Activated CD8-positive, alpha-beta memory T cell treated with anti-CD3 and anti-CD28 coated beads, Interleukin-2, amount 10 ng/mL, durations not matched to agents 7 days and 5 days (primary cell): ENCODE data around the gene PITPNB. TPM values are rescaled to one million over a fixed set of nuclear protein-coding genes. Genes with fewer than 3 reads are reported as not detected.

Experiments
- ATAC-seq: fragments of 150-1000 bp; cut with Tn5 transposase; one replicate; pipeline ENCODE4 v1.10.0; 2021; ENCODE audit warnings: moderate library complexity
- CTCF ChIA-PET: fragments of 350-600 bp; sonication (Branson Sonifier 250); formaldehyde crosslinking; loops from one replicate; lab custom pipeline; 2021; ENCODE audit warnings: antibody characterized with exemption; lab: Charles Lee
- DNase-seq: peaks from one replicate; pipeline ENCODE4 v3.0.0-alpha.2; 2020
- H3K27ac Mint-ChIP-seq: one replicate; pipeline ENCODE4 v1.8.0; 2021; ENCODE audit warnings: mild to moderate bottlenecking, mixed read lengths
- H3K27me3 Mint-ChIP-seq: one replicate; pipeline ENCODE4 v1.8.0; 2021; ENCODE audit warnings: mixed read lengths
- H3K36me3 Mint-ChIP-seq: one replicate; pipeline ENCODE4 v1.8.0; 2021; ENCODE audit warnings: mild to moderate bottlenecking, mixed read lengths
- H3K4me1 Mint-ChIP-seq: one replicate; pipeline ENCODE4 v1.8.0; 2021; ENCODE audit warnings: mixed read lengths
- H3K4me3 Mint-ChIP-seq: one replicate; pipeline ENCODE4 v1.8.0; 2021; ENCODE audit warnings: mild to moderate bottlenecking, moderate library complexity, mixed read lengths
- H3K9me3 Mint-ChIP-seq: one replicate; pipeline ENCODE4 v1.8.0; 2022; ENCODE audit warnings: low read depth, mixed read lengths
- total RNA-seq, 2 experiments: library from RNA; stranded (reverse); gene quantifications; one replicate each; pipeline ENCODE4 v1.2.3, GENCODE V29; 2021

Gene PITPNB
- total RNA-seq, 2 experiments from 2014 or later: 83.4 to 107 TPM

DNA sequence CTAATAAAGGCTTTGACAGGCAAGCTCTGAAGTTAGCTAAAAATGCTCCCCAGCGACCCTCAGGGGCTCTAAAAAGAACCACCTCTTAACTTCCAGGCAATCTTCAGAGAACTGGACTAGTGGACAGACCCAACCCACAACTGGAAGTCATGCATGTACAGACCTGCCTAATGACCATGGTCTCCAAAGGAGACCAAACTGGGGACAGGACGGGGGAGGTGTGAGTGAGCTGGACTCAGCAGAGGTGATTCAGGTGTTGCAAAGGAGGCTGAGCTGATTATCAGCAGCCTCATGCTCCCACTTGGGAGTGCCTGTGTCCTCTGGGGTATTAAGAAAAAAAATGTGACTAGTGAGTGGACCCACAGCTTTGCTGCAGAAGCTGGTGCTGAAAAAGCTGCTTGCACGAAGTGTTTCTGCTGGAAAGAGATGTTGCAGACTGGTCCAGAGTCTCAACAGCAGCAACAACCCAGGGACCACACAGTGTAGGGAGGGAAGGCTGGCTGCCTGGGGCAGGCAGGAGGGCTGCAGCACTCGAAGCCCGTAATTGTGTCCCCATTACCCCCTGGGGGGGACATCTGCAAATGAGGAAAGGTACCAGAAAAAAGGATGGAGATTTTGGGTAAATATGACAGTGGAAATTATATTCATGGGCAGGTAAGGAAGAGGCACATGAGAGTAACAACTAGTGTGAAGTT lies 35.3 kb downstream of the PITPNB start:
- CTCF ChIA-PET: interaction anchor here (0.7 to 1.6 kb wide), 5 partner anchors 12 to 136 kb away, joined by 3 to 8 read pairs (median 3); partner anchors contain the start of gene PITPNB
- peaks cover 22% of the 10 kb centered on the region for H3K36me3 Mint-ChIP-seq
- H3K27ac Mint-ChIP-seq: no peak overlapping the region

DNA sequence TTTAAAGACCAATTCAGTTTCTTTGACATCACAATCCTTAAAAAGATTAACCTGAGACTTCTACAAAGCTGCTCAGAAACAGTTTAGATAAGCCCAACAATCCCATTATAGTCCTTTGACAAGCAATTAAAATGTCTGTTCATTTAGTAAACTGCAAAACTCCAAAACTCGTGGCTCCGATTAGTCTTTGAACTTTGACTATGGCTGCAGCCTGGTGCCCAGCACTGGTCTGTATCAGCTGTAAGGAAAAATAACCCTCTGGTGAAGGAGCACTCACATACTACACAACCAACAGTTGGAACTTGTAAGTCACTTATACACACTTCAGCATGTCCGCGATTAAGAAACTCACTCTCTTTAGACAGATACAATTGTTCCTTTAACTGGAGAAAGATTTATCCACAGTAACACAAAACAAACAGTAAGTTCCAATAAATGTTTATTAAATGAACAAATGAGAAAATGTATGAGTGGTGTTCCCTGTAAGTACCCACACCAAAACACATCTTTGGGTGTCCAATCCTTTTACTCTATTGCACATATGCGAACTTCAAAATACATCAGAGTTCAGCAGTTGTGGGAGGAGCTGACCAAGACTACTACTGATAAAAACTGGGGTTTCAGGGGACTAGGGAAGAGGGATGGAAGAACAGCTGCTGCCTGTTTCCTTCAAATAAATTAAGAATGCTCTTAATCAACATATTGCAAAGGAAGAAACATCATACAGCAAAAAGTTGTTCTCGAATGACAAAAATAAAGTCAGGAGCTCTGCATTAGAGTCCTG lies 36.4 kb downstream of the PITPNB start:
- H3K27me3 Mint-ChIP-seq: no peaks in the 10 kb centered on the region
- H3K4me1 Mint-ChIP-seq: peaks cover 11% of the 10 kb centered on the region
- DNase-seq (no peak), ATAC-seq (no peak)
- CTCF ChIA-PET: interaction anchor here (0.8 to 1.6 kb wide), 4 partner anchors 16 to 137 kb away, joined by 3 to 8 read pairs (median 4); no protein-coding TSS in a partner anchor
- H3K36me3 Mint-ChIP-seq: peaks cover 19% of the 10 kb centered on the region
- H3K4me3 Mint-ChIP-seq: no peak overlapping the region
- no peaks in the 10 kb centered on the region for H3K9me3 Mint-ChIP-seq
- H3K27ac Mint-ChIP-seq: peak overlapping the region; percentile 46

More for the DNA sequence above, 35.3 kb downstream of the PITPNB start:
- ATAC-seq (no peak), DNase-seq (no peak)
- H3K27me3 Mint-ChIP-seq: no peaks in the 10 kb centered on the region
- H3K4me1 Mint-ChIP-seq: peaks cover 7% of the 10 kb centered on the region
- no peak overlapping the region for H3K4me3 Mint-ChIP-seq
- H3K9me3 Mint-ChIP-seq: no peaks in the 10 kb centered on the region

DNA sequence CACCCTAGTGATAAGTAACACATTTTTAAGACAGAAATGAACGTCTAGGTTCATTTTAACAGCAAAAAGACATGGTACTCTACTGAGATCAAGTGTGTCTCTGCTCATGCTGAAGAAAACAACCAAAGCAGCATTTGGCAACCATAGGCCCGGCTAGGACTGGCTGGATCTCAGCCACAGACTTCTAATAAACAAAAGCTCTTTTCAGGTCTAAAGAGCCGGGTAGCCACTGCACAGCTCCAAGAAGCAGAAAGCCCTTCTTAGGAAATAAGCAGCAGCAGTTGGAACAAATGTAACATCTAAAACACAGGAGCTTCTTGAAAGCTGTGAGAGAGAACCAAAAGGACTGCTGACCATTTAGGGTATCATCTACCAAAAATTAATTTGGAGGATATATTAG lies 37.6 kb downstream of the PITPNB start:
- ATAC-seq (no peak), DNase-seq (no peak)
- CTCF ChIA-PET: interaction anchor here (0.6 to 1.6 kb wide), 8 partner anchors 11 to 264 kb away, joined by 3 to 7 read pairs (median 4); partner anchors contain the start of gene PITPNB
- peaks cover 18% of the 10 kb centered on the region for H3K36me3 Mint-ChIP-seq
- no peak overlapping the region for H3K27ac Mint-ChIP-seq
- H3K27me3 Mint-ChIP-seq: no peaks in the 10 kb centered on the region
- H3K4me3 Mint-ChIP-seq: no peak overlapping the region
- H3K4me1 Mint-ChIP-seq: peaks cover 19% of the 10 kb centered on the region
- no peaks in the 10 kb centered on the region for H3K9me3 Mint-ChIP-seq

DNA sequence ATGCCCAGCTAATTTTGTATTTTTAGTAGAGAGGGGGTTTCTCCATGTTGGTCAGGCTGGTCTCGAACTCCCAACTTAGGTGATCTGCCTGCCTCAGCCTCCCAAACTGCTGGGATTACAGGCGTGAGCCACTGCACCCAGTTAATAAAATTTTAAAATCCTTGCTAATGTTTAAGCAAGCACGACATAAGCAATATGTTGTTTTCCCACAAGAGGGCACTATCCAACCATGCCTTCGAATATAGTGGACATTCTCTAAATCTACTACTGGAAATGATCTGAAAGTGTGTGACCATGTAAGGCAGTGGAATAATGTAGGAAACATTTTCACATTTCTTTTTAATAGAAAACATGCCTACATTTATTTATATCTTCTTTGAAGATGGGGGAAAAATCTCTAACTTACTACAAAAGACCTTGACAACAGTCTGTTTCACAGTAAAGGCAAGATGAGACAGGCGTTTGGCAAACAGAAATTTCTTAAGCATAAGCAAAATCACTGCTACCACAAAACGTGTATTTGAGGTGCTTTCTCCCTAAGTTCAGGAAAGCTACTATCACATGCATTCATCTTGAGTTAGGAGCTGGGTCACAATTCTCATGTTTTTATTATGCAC lies 38.2 kb downstream of the PITPNB start:
- no peaks in the 10 kb centered on the region for H3K27me3 Mint-ChIP-seq
- ATAC-seq: no peak
- H3K4me1 Mint-ChIP-seq: peaks cover 22% of the 10 kb centered on the region
- no peak overlapping the region for H3K4me3 Mint-ChIP-seq
- no peaks in the 10 kb centered on the region for H3K9me3 Mint-ChIP-seq
- CTCF ChIA-PET: interaction anchor here (0.6 to 1.6 kb wide), 11 partner anchors 7 to 139 kb away, joined by 3 to 7 read pairs (median 3); partner anchors contain the start of gene PITPNB
- DNase-seq: no peak
- H3K36me3 Mint-ChIP-seq: peaks cover 16% of the 10 kb centered on the region
- H3K27ac Mint-ChIP-seq: no peak overlapping the region

DNA sequence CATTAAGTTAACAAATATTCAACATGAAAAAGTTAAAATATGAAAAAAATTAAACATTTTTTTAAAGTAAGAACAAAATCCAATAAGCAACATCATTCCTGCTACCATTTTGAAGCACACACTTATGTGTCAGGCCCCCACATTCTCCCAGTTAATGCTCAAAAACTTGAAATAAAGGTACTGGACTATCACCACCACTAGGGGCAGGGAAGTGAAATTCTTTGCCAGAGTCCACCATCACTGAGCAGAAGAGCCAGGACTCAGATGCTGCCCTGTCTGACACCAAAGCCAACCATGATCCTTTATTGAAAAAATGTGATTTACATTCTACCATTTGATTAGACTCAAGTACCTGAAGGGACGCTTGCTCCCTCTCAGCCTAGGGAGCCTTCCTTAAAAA lies 39.1 kb downstream of the PITPNB start:
- CTCF ChIA-PET: interaction anchor here (0.6 to 1.2 kb wide), 5 partner anchors 8 to 130 kb away, joined by 3 to 4 read pairs (median 3); no protein-coding TSS in a partner anchor
- Mint-ChIP-seq H3K27ac (no peak overlapping the region), H3K27me3 (no peaks in the 10 kb centered on the region), H3K9me3 (no peaks in the 10 kb centered on the region), H3K4me1 (peaks cover 31% of the 10 kb centered on the region), H3K4me3 (no peak overlapping the region), H3K36me3 (peaks cover 14% of the 10 kb centered on the region)
- ATAC-seq (peak; percentile 51), DNase-seq (no peak)

DNA sequence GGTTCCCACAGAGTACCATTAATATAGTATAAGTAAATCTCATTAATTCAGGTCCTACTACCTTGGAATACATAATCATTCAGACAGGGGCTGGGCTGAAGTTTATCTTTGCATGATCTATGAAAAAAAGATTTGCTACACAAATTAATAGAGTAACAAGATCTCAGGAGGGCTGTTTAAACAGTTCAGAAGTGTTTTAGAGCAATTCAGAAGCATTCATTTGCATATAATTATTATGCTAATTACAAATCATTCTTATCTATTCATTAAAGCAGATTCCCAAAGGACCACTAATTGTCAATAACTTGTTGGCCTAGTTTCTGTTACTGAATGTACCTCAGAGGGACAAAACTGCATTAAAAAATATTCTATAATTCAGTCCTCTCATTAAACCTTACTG lies 40.5 kb downstream of the PITPNB start:
- ATAC-seq: no peak

DNA sequence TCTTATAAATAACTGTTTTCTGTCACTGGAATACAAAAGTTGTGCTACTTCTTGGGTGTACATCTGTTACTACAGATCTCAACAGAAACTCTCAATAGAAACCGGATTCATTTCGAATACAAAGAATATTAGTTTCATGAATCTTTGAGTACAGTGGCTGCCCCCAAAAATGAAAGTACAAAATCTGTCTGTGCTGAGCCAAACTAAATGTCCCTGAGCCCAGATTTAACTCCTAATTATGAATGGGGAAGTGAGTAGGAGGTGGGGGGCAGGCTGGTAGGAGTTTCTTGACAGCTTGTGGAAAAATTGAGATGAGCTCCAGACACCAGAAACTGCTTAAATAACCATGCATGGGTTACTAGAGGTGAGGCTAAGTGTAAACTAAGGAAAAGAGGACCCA lies 41.6 kb downstream of the PITPNB start:
- Mint-ChIP-seq H3K27ac (no peak overlapping the region), H3K4me1 (peaks cover 36% of the 10 kb centered on the region), H3K9me3 (no peaks in the 10 kb centered on the region), H3K36me3 (peaks cover 16% of the 10 kb centered on the region), H3K27me3 (no peaks in the 10 kb centered on the region), H3K4me3 (no peak overlapping the region)
- ATAC-seq: no peak
- no peak for DNase-seq
- CTCF ChIA-PET: no interaction called here

More for the DNA sequence above, 40.5 kb downstream of the PITPNB start:
- CTCF ChIA-PET: interaction anchor here (1.0 kb wide), 1 partner anchor 131 kb away, joined by 3 read pairs; no protein-coding TSS in a partner anchor
- H3K4me3 Mint-ChIP-seq: no peak overlapping the region
- H3K27ac Mint-ChIP-seq: no peak overlapping the region
- H3K27me3 Mint-ChIP-seq: no peaks in the 10 kb centered on the region
- no peaks in the 10 kb centered on the region for H3K9me3 Mint-ChIP-seq
- H3K36me3 Mint-ChIP-seq: peaks cover 13% of the 10 kb centered on the region
- DNase-seq: no peak
- H3K4me1 Mint-ChIP-seq: peaks cover 36% of the 10 kb centered on the region

DNA sequence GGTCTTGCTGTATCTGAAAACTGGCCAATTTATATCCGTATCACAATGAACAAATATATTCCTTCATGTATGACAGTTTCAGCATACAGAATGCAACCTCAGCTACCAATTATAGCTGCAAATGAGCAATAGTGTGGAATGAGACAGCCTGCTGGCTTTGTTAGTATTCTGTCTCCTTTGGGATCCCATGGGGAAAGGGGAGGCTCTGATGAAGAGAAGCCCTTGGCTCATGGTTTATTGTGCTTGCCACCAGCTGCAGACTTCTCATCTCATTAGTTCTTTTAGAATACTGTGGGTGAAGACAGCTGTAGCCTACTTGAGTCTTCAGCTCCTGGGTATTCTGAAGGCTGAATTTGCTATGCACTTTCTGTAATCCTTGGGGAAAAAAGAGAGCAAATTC lies 42.4 kb downstream of the PITPNB start:
- DNase-seq (no peak), ATAC-seq (no peak)
- no peaks in the 10 kb centered on the region for H3K27me3 Mint-ChIP-seq
- no peak overlapping the region for H3K4me3 Mint-ChIP-seq
- no peak overlapping the region for H3K27ac Mint-ChIP-seq
- peaks cover 36% of the 10 kb centered on the region for H3K4me1 Mint-ChIP-seq
- H3K36me3 Mint-ChIP-seq: peaks cover 23% of the 10 kb centered on the region
- CTCF ChIA-PET: interaction anchor here (1.4 to 2.2 kb wide), 2 partner anchors 10 to 22 kb away, joined by 4 to 11 read pairs; no protein-coding TSS in a partner anchor
- H3K9me3 Mint-ChIP-seq: no peaks in the 10 kb centered on the region

DNA sequence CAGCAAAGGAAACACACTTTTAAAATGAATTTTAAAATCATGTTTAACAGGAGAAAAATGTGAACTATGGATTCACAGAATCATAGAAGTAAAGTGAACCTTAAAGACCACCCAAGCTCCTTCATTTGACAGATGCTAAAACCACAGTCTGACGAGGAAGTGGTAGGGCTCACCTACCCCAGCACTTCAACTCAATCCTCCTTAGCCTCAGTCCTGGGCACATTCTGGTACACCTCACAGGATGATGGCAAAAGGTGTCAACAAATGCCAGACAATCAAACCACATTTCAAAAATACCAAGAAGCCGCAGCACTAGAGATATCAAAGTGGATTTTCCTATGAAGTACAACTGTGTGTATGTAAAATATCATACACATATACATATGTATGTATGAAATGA lies 43.1 kb downstream of the PITPNB start:
- DNase-seq: peak; percentile 72
- H3K27me3 Mint-ChIP-seq: no peaks in the 10 kb centered on the region
- peaks cover 36% of the 10 kb centered on the region for H3K4me1 Mint-ChIP-seq

DNA sequence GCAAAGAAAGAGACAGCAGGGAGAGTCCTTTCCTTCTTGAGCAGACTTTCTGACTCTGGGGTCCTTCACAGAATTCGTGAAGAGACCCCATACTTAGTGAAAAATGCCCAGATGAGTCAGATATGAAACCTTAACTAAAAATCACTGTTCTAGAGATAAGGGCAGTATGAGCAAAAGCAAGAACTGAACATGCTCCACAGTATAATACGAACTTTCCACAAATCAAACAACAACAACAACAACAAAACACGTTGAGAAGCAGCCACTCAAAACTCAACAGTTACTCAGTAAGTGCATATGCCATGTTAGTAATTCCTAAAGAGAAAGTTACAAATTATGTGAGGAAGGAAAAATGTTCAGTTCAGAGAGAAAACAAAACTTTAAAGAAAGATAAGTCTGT lies 44.3 kb downstream of the PITPNB start:
- H3K27ac Mint-ChIP-seq: no peak overlapping the region
- DNase-seq: no peak

More for the DNA sequence above, 43.1 kb downstream of the PITPNB start:
- ATAC-seq: peak; percentile 78
- CTCF ChIA-PET: interaction anchor here (1.4 to 2.2 kb wide), 2 partner anchors 10 to 23 kb away, joined by 4 to 11 read pairs; no protein-coding TSS in a partner anchor
- peaks cover 25% of the 10 kb centered on the region for H3K36me3 Mint-ChIP-seq
- H3K4me3 Mint-ChIP-seq: no peak overlapping the region
- H3K9me3 Mint-ChIP-seq: no peaks in the 10 kb centered on the region
- peak overlapping the region; percentile 73 for H3K27ac Mint-ChIP-seq

DNA sequence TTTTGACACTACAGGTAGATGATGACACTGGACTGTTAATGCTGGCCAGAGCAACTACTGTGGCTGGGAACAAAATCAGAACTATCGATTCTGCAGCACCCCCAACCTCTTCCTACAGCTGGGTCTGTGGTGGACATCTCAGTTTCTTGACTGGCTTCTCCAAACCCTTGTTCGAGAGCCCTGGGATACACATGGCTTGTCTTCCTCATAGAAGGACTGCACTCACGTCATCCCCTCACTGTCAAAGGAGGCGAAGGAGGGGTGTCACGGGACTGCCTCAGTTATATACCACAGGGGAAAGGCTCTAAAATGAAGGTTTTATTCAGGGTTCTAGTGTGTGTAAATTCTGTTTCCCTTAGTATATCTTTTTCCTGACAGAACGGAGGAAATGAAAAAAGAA lies 44.9 kb downstream of the PITPNB start:
- peaks cover 22% of the 10 kb centered on the region for H3K36me3 Mint-ChIP-seq
- no peak overlapping the region for H3K27ac Mint-ChIP-seq
- H3K9me3 Mint-ChIP-seq: no peaks in the 10 kb centered on the region
- ATAC-seq (no peak), DNase-seq (no peak)
- H3K27me3 Mint-ChIP-seq: no peaks in the 10 kb centered on the region
- peaks cover 41% of the 10 kb centered on the region for H3K4me1 Mint-ChIP-seq
- H3K4me3 Mint-ChIP-seq: no peak overlapping the region
- CTCF ChIA-PET: no interaction called here

More for the DNA sequence above, 44.3 kb downstream of the PITPNB start:
- no peak for ATAC-seq
- peaks cover 38% of the 10 kb centered on the region for H3K4me1 Mint-ChIP-seq
- CTCF ChIA-PET: interaction anchor here (2.2 kb wide), 1 partner anchor 11 kb away, joined by 11 read pairs; no protein-coding TSS in a partner anchor
- H3K4me3 Mint-ChIP-seq: no peak overlapping the region
- H3K27me3 Mint-ChIP-seq: no peaks in the 10 kb centered on the region
- H3K9me3 Mint-ChIP-seq: no peaks in the 10 kb centered on the region
- peaks cover 22% of the 10 kb centered on the region for H3K36me3 Mint-ChIP-seq

DNA sequence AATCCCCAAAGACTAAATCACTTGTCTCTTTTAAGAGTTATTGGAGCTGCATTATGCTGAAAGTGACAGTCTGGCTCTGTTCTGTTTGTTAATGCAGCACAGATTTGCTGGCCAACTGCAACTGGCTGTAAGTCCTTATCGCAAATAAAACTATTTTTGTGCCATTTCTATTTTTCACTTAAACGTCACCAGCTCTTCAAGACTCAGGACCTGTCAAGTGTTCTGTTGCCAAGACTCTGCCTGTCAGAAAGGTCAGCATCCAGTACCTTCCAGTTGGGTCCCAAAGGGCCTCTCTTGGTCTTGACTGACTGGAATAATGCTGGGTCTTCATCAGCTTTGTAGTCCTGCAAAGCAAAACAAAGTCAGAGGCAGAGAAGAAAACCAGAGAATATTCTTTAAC lies 45.6 kb downstream of the PITPNB start:
- Mint-ChIP-seq H3K27ac (no peak overlapping the region), H3K27me3 (no peaks in the 10 kb centered on the region), H3K4me3 (no peak overlapping the region), H3K36me3 (peaks cover 22% of the 10 kb centered on the region), H3K9me3 (no peaks in the 10 kb centered on the region), H3K4me1 (peaks cover 43% of the 10 kb centered on the region)
- CTCF ChIA-PET: interaction anchor here (1.2 to 1.3 kb wide), 2 partner anchors 13 to 147 kb away, joined by 3 to 4 read pairs; no protein-coding TSS in a partner anchor
- no peak for DNase-seq
- no peak for ATAC-seq

DNA sequence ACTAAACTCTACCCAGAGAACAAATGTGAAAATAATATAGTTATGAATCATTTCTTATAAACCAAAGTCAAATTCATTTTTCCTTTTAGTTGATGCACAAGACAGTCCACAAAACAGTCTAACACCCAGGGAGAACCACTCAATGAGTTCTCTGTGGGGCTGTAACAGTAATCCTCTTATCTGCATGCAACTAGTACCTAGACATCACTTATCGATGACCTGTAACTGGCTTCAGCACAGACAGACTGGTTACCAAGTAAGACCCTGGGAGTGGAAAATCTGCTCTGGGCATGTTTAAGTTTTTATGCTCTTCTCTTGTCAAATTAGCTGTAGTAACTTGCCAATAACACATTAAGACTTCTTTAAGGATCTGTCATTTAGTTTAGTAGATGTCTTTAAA lies 46.6 kb downstream of the PITPNB start:
- ATAC-seq (no peak), DNase-seq (no peak)
- Mint-ChIP-seq H3K4me1 (peaks cover 44% of the 10 kb centered on the region), H3K4me3 (no peak overlapping the region), H3K36me3 (peaks cover 26% of the 10 kb centered on the region), H3K27ac (no peak overlapping the region), H3K27me3 (no peaks in the 10 kb centered on the region), H3K9me3 (no peaks in the 10 kb centered on the region)
- CTCF ChIA-PET: interaction anchor here (1.2 to 1.3 kb wide), 2 partner anchors 14 to 148 kb away, joined by 3 to 4 read pairs; no protein-coding TSS in a partner anchor
